Lung (tissue), 12 donors: ENCODE measurements around the gene AADACL4. TPM values are rescaled to one million over a fixed set of nuclear protein-coding genes. Genes with fewer than 3 reads are reported as not detected.

Source experiments
- ATAC-seq: fragments of 200-7000 bp; cut with Tn5 transposase; one replicate; pipeline ENCODE4 v1.9.1; 2020; ENCODE audit warnings: moderate number of reproducible peaks; ENCODE audit not compliant: insufficient read depth, low FRiP score
- DNase-seq, 3 donors: peaks; one replicate each; pipeline ENCODE4 v3.0.0-alpha.2; 2013 to 2017
- H3K27ac ChIP-seq, 2 donors: one replicate each; pipeline ENCODE4 v1.5.1; 2013; ENCODE audit warnings: mild to moderate bottlenecking in 2 of 2, moderate library complexity in 2 of 2, control low read depth in 1 of 2, inconsistent platforms in 1 of 2, low read depth in 1 of 2, low read length in 1 of 2
- H3K27me3 ChIP-seq, 3 donors: one replicate each; pipeline ENCODE4 v1.5.1; 2013; ENCODE audit warnings: low read length in 2 of 3; ENCODE audit not compliant: control insufficient read depth in 3 of 3, insufficient read depth in 3 of 3
- H3K36me3 ChIP-seq, 4 donors: one replicate each; pipeline ENCODE4 v1.5.1; 2013; ENCODE audit warnings: low read length in 4 of 4, mild to moderate bottlenecking in 1 of 4, moderate library complexity in 1 of 4; ENCODE audit not compliant: control insufficient read depth in 4 of 4, insufficient read depth in 4 of 4
- H3K4me1 ChIP-seq, 5 donors: one replicate each; pipeline ENCODE4 v1.5.1; 2013; ENCODE audit warnings: low read length in 5 of 5, mild to moderate bottlenecking in 2 of 5, moderate library complexity in 1 of 5; ENCODE audit not compliant: control insufficient read depth in 5 of 5, insufficient read depth in 5 of 5
- H3K4me3 ChIP-seq: one replicate; pipeline ENCODE4 v1.5.1; 2013; ENCODE audit warnings: mild to moderate bottlenecking, control low read depth, moderate library complexity
- H3K9ac ChIP-seq, 2 donors: one replicate each; pipeline ENCODE4 v1.5.1; 2013; ENCODE audit warnings: low read length in 2 of 2, control low read depth in 1 of 2; ENCODE audit not compliant: insufficient read depth in 1 of 2
- H3K9me3 ChIP-seq, 4 donors: one replicate each; pipeline ENCODE4 v1.5.1; 2013; ENCODE audit warnings: low read length in 3 of 4, mild to moderate bottlenecking in 1 of 4, moderate library complexity in 1 of 4; ENCODE audit not compliant: control insufficient read depth in 4 of 4, insufficient read depth in 3 of 4
- WGBS, 2 donors: extraction: QIAGEN DNeasy Blood & Tissue Kit; methylation state at CpG; one replicate each; pipeline ENCODE4 v1.1.7; 2013; 5-methylcytosine and 5-hydroxymethylcytosine counted together
- polyA plus RNA-seq, 2 donors: library from polyadenylated mRNA; stranded (reverse); fragments of 200-250 nt; gene quantifications; one replicate each; pipeline ENCODE4 v1.2.1, GENCODE V29; 2013
- total RNA-seq, 2 donors: library from RNA; depleted of rRNA in 1 of 2; stranded (reverse); fragments of >200 nt in 1 of 2; gene quantifications; one replicate each; pipeline ENCODE4 v1.2.1, GENCODE V29; 2014 to 2021
- TF ChIP-seq, protein P1 (sequence below): IDR thresholded peaks from 2 replicates; pipeline ENCODE4 v1.5.1; 2012; ENCODE audit warnings: mild to moderate bottlenecking; ENCODE audit errors: control extremely low read depth, extremely low read depth
- donor health status: control.
- donor health status: control.
- donor health status: Bipolar disorder and iron deficiency.
- donor health status: healthy.
- donor health status: DM: yes; HTN: yes; CAD: no.

Gene AADACL4
- total and polyA plus RNA-seq, 4 donors, result not detected

DNA sequence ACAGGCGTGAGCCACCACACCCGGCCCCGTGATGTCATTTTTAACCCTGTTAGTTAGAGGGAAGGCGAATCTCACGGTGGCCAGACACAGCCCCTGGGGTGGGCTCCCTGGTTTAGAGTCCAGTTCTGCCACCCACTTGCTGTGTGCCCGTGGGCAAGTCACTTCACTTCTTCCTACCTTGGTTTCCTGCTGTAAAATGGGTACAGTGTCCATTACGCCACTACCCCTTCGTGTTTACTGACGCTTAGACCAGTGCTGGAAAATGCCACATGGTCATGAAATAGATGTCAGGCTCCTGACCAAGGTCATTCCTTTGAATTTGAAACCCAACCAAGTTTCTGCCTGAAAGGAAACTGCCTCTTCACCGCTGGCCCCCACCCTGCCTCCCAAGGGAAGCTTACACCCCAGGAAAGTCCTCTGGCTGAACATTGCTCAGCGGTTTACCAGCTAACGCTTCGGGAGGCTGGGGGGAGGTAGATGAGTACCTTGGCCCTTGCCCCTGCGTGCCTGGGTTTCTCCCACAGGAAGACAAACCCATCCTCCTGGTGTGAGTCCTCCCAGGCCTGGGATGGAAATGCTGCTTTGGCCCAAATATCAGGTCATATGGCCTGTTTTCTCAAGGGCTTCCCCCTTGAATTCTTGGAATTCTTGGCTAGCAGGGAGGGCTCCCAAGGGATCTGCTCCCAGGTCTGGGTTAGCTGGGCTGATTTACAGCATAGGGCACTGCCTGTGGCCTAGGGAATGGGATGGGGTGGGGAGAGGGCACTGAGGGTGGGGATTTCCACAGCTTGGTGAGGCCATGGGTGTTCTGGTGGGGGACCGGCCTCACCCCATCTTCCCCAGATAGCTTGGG is 7.6 kb upstream of the AADACL4 start:
- 75 to 80% methylated on average over 15 of the region's 15 CpGs for WGBS, 2 donors
- no peaks in the 10 kb centered on the region for H3K27me3 ChIP-seq
- no peak for ATAC-seq
- DNase-seq, result peak in 1 of 3 donors; percentile 18
- H3K4me1 ChIP-seq, result peaks cover 0 to 7% (median 0%) of the 10 kb centered on the region in 5 donors
- H3K27ac ChIP-seq, result peak overlapping the region in 1 of 2 donors; percentile 35
- no peaks in the 10 kb centered on the region for H3K36me3 ChIP-seq
- no peak overlapping the region for H3K9ac ChIP-seq
- no peak overlapping the region for H3K4me3 ChIP-seq
- peaks cover 0 to 18% (median 3%) of the 10 kb centered on the region in 4 donors for H3K9me3 ChIP-seq
- TF ChIP-seq, protein P1, sequence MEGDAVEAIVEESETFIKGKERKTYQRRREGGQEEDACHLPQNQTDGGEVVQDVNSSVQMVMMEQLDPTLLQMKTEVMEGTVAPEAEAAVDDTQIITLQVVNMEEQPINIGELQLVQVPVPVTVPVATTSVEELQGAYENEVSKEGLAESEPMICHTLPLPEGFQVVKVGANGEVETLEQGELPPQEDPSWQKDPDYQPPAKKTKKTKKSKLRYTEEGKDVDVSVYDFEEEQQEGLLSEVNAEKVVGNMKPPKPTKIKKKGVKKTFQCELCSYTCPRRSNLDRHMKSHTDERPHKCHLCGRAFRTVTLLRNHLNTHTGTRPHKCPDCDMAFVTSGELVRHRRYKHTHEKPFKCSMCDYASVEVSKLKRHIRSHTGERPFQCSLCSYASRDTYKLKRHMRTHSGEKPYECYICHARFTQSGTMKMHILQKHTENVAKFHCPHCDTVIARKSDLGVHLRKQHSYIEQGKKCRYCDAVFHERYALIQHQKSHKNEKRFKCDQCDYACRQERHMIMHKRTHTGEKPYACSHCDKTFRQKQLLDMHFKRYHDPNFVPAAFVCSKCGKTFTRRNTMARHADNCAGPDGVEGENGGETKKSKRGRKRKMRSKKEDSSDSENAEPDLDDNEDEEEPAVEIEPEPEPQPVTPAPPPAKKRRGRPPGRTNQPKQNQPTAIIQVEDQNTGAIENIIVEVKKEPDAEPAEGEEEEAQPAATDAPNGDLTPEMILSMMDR, result no peak

DNA sequence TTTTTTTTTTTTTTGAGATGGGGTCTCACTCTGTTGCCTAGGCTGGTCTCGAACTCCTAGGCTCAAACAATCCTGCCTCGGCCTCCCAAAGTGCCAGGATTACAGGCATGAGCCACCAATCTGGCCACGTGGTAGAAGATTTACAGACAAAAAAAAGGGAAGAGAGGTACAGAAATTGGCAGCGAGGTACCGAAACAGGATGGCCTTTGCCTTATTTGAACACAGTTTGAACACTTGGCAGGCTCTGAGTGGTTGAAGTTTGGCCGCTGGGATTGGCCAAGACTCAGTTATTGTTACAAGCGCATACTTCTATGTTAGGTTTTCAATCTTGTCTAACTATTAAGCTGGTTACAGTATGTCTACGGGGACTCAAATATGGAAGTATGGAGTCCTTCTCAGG is 6.2 kb upstream of the AADACL4 start:
- no peak for DNase-seq
- Histone ChIP-seq H3K36me3 (no peaks in the 10 kb centered on the region), H3K9ac (no peak overlapping the region), H3K4me1 (peaks cover 0 to 7% (median 0%) of the 10 kb centered on the region in 5 donors), H3K4me3 (no peak overlapping the region), H3K27ac (no peak overlapping the region), H3K27me3 (no peaks in the 10 kb centered on the region), H3K9me3 (peaks cover 0 to 18% (median 3%) of the 10 kb centered on the region in 4 donors)
- no peak for ATAC-seq
- 83 to 96% methylated on average over 8 of the region's 8 CpGs for WGBS, 2 donors
- TF ChIP-seq, protein P1, result no peak

DNA sequence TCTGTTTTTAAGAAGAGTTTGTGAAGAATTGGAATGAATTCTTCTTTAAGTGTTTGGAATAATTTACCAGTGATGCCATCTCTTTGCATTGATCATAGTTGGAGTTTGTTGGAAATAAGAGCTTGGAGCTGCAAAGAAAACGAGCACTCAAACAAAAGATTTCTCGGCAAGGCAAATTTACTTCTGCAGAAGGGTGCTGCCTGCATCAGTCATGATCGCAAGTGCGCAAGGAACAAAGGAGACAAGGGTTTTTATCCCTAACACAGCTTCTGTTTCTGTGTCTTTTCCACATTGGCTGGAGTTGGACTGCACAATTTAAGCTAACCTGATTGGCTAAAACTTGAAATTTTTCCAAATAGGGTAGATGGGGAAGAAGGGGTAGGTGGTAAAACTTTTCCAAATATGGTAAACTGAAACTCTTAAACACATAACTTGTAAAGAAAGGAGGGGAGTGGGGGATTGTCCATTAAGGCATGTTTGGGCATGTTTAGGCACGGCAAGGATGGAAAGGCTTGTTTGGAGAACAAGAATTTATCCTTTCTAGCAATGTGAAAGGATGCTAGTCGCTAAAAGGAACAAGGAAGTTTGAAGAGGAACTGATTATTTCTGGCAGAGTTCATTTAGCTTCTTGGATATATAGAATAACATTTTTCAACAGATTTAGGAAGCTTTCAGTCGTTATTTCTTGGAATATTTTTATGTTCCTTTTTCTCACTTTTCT is 3.5 kb upstream of the AADACL4 start:
- Histone ChIP-seq H3K4me1 (peaks cover 0 to 7% (median 0%) of the 10 kb centered on the region in 5 donors), H3K9me3 (peaks cover 0 to 18% (median 3%) of the 10 kb centered on the region in 4 donors), H3K9ac (no peak overlapping the region), H3K36me3 (no peaks in the 10 kb centered on the region), H3K27ac (no peak overlapping the region), H3K27me3 (no peaks in the 10 kb centered on the region), H3K4me3 (no peak overlapping the region)
- DNase-seq (no peak), ATAC-seq (no peak)
- whole genome bisulfite sequencing, 2 donors, result 89 to 90% methylated on average over 7 of the region's 7 CpGs
- TF ChIP-seq, protein P1, result no peak
